KMS-11 (cell line): ENCODE measurements around the gene CYLD.

ENCODE experiments used
- H2AFZ ChIP-seq: fragments of 200-600 bp; sonication (generic); 2 replicates; pipeline ENCODE4 v1.6.1; 2016; ENCODE audit warnings: antibody characterized with exemption, mixed run types, low read depth
- H3K27ac ChIP-seq: fragments of 200-600 bp; sonication (generic); 2 replicates; pipeline ENCODE4 v1.6.1; 2016; ENCODE audit warnings: mild to moderate bottlenecking, mixed run types
- H3K27me3 ChIP-seq: fragments of 200-600 bp; sonication (generic); 2 replicates; pipeline ENCODE4 v1.6.1; 2017; ENCODE audit warnings: mild to moderate bottlenecking, low read depth, mixed run types, moderate library complexity; ENCODE audit not compliant: insufficient read depth
- H3K36me3 ChIP-seq: fragments of 200-600 bp; sonication (generic); 2 replicates; pipeline ENCODE4 v1.6.1; 2017; ENCODE audit warnings: mild to moderate bottlenecking, mixed run types; ENCODE audit not compliant: insufficient read depth
- H3K4me1 ChIP-seq: fragments of 200-600 bp; sonication (generic); 2 replicates; pipeline ENCODE4 v1.6.1; 2016; ENCODE audit warnings: mild to moderate bottlenecking, low read depth, mixed run types; ENCODE audit not compliant: poor library complexity, severe bottlenecking
- H3K4me2 ChIP-seq: fragments of 200-600 bp; sonication (generic); 2 replicates; pipeline ENCODE4 v1.7.0; 2016; ENCODE audit warnings: mild to moderate bottlenecking, mixed run types
- H3K4me3 ChIP-seq: fragments of 200-600 bp; sonication (generic); IDR thresholded peaks from 2 replicates; pipeline ENCODE4 v1.6.1; 2017; ENCODE audit warnings: low read depth, low read length, mixed read lengths; ENCODE audit not compliant: insufficient read depth
- H3K79me2 ChIP-seq: fragments of 200-600 bp; sonication (generic); 2 replicates; pipeline ENCODE4 v1.6.1; 2016; ENCODE audit warnings: low read depth, mixed run types; ENCODE audit not compliant: insufficient read depth
- H3K9ac ChIP-seq: fragments of 200-600 bp; sonication (generic); 2 replicates; pipeline ENCODE4 v1.6.1; 2016; ENCODE audit warnings: mild to moderate bottlenecking, mixed run types
- H4K20me1 ChIP-seq: fragments of 200-600 bp; sonication (generic); 2 replicates; pipeline ENCODE4 v1.6.1; 2016; ENCODE audit warnings: mild to moderate bottlenecking, mixed run types; ENCODE audit not compliant: insufficient read depth
- CTCF ChIP-seq: fragments of 200-600 bp; sonication (generic); conservative IDR thresholded peaks from 2 replicates; pipeline ENCODE4 v1.6.1; 2017; ENCODE audit warnings: low read depth, mild to moderate bottlenecking, antibody characterized with exemption, low read length, moderate library complexity, mixed read lengths

CYLD gene

GRCh38 chr16:50722960-50723359, 18.9 kb upstream of the CYLD start:
- no peaks in the 10 kb centered on the region for H3K36me3 ChIP-seq
- no peak overlapping the region for H2AFZ ChIP-seq
- H3K27me3 ChIP-seq, result no peaks in the 10 kb centered on the region
- H3K4me2 ChIP-seq, result no peak overlapping the region
- no peak overlapping the region for H3K9ac ChIP-seq
- no peak overlapping the region for H3K27ac ChIP-seq
- H3K4me1 ChIP-seq, result no peaks in the 10 kb centered on the region
- H3K79me2 ChIP-seq, result no peaks in the 10 kb centered on the region
- TF ChIP-seq CTCF, result no peak
- no peak overlapping the region for H3K4me3 ChIP-seq
- H4K20me1 ChIP-seq, result no peaks in the 10 kb centered on the region

- no peak overlapping the region for H3K27ac ChIP-seq
- no peak overlapping the region for H3K4me3 ChIP-seq
- no peak for TF ChIP-seq CTCF
- H2AFZ ChIP-seq, result no peak overlapping the region; the same call in 1 of the 2 replicates
- no peaks in the 10 kb centered on the region for H4K20me1 ChIP-seq
- H3K4me2 ChIP-seq, result no peak overlapping the region
- no peak overlapping the region for H3K9ac ChIP-seq
- no peaks in the 10 kb centered on the region for H3K79me2 ChIP-seq
- H3K27me3 ChIP-seq, result no peaks in the 10 kb centered on the region
- H3K36me3 ChIP-seq, result no peaks in the 10 kb centered on the region
- H3K4me1 ChIP-seq, result no peaks in the 10 kb centered on the region
Measured at GRCh38 chr16:50724306-50724705, 17.6 kb upstream of the CYLD start.

GRCh38 chr16:50731130-50731988, 10.5 kb upstream of the CYLD start:
- H2AFZ ChIP-seq, result no peak overlapping the region
- H3K4me1 ChIP-seq, result no peaks in the 10 kb centered on the region
- no peaks in the 10 kb centered on the region for H3K79me2 ChIP-seq
- H3K27ac ChIP-seq, result no peak overlapping the region
- H3K9ac ChIP-seq, result no peak overlapping the region
- H4K20me1 ChIP-seq, result no peaks in the 10 kb centered on the region
- TF ChIP-seq CTCF, result no peak
- H3K36me3 ChIP-seq, result no peaks in the 10 kb centered on the region
- no peak overlapping the region for H3K4me2 ChIP-seq
- H3K27me3 ChIP-seq, result no peaks in the 10 kb centered on the region
- no peak overlapping the region for H3K4me3 ChIP-seq

- no peak for TF ChIP-seq CTCF
- Histone ChIP-seq H3K4me3 (no peak overlapping the region), H3K9ac (no peak overlapping the region), H4K20me1 (no peaks in the 10 kb centered on the region), H3K4me1 (no peaks in the 10 kb centered on the region), H3K79me2 (no peaks in the 10 kb centered on the region), H3K27me3 (no peaks in the 10 kb centered on the region), H2AFZ (no peak overlapping the region), H3K4me2 (no peak overlapping the region), H3K36me3 (no peaks in the 10 kb centered on the region), H3K27ac (no peak overlapping the region)
Measured at GRCh38 chr16:50731989-50732832, 9.7 kb upstream of the CYLD start.
